IMR-90 (cell line): ENCODE results near the gene PTPRO. TPM values are rescaled to one million over a fixed set of nuclear protein-coding genes. Genes with fewer than 3 reads are reported as not detected.

Experiments used
- ATAC-seq: fragments of 200-7000 bp; cut with Tn5 transposase; 2 replicates; pipeline ENCODE4 v1.9.1; 2020; ENCODE audit warnings: low read depth, mild to moderate bottlenecking, moderate library complexity
- BruUV-seq: library from RNA; stranded (reverse); fragments of 400-500 nt; replicated peaks from 2 replicates; lab custom pipeline; 2021; lab: Mats Ljungman, UMichigan
- CTCF ChIA-PET: fragments of 300-600 bp; formaldehyde crosslinking; extraction: SDS; loops from one replicate; lab custom pipeline; 2021; ENCODE audit warnings: antibody characterized with exemption; lab: Yijun Ruan, JAX
- POLR2A ChIA-PET: fragments of 300-600 bp; sonication (Branson Sonifier 250); formaldehyde crosslinking; loops from one replicate; lab custom pipeline; 2022; ENCODE audit warnings: antibody characterized with exemption; ENCODE audit not compliant: unreplicated experiment; lab: Charles Lee
- DNase-seq: peaks from one replicate; pipeline ENCODE4 v3.0.0; 2013
- H2AFZ ChIP-seq: replicated peaks from 2 replicates; pipeline ENCODE3; 2013; ENCODE audit warnings: low read length, mild to moderate bottlenecking; ENCODE audit not compliant: poor library complexity
- H2AK5ac ChIP-seq: 2 replicates; pipeline ENCODE4 v1.6.1; 2013; ENCODE audit warnings: low read depth, low read length, inconsistent platforms
- H2AK9ac ChIP-seq: replicated peaks from 2 replicates; pipeline ENCODE3; 2013; ENCODE audit warnings: mild to moderate bottlenecking, low read depth, low read length, moderate library complexity; ENCODE audit not compliant: poor library complexity
- H2BK120ac ChIP-seq: 2 replicates; pipeline ENCODE4 v1.6.1; 2013; ENCODE audit warnings: low read depth, low read length, inconsistent platforms
- H2BK15ac ChIP-seq: 3 replicates; pipeline ENCODE4 v1.6.1; 2013; ENCODE audit warnings: low read depth, low read length, inconsistent platforms
- H2BK20ac ChIP-seq: 2 replicates; pipeline ENCODE4 v1.6.1; 2013; ENCODE audit warnings: low read depth, mild to moderate bottlenecking, inconsistent platforms, low read length, moderate library complexity
- H2BK5ac ChIP-seq: 2 replicates; pipeline ENCODE4 v1.6.1; 2013; ENCODE audit warnings: mild to moderate bottlenecking, low read depth, low read length, inconsistent platforms; ENCODE audit not compliant: poor library complexity, severe bottlenecking
- H3K14ac ChIP-seq: replicated peaks from 2 replicates; pipeline ENCODE4 v1.6.1; 2013; ENCODE audit warnings: low read depth, low read length, inconsistent platforms
- H3K18ac ChIP-seq: 2 replicates; pipeline ENCODE4 v1.6.1; 2013; ENCODE audit warnings: low read depth, low read length, control low read depth
- H3K23ac ChIP-seq: 2 replicates; pipeline ENCODE4 v1.6.1; 2013; ENCODE audit warnings: low read depth, low read length, inconsistent platforms
- H3K27ac ChIP-seq: 2 replicates; pipeline ENCODE4 v1.5.1; 2013; ENCODE audit warnings: mild to moderate bottlenecking, control low read depth, low read length; ENCODE audit not compliant: insufficient read depth
- H3K27me3 ChIP-seq: 2 replicates; pipeline ENCODE4 v1.6.1; 2013; ENCODE audit warnings: low read length; ENCODE audit not compliant: control insufficient read depth, insufficient read depth
- H3K36me3 ChIP-seq: 2 replicates; pipeline ENCODE4 v1.6.1; 2013; ENCODE audit warnings: low read length, mixed read lengths; ENCODE audit not compliant: control insufficient read depth, insufficient read depth
- H3K4ac ChIP-seq: 2 replicates; pipeline ENCODE4 v1.6.1; 2013; ENCODE audit warnings: low read depth, low read length, inconsistent platforms
- H3K4me1 ChIP-seq: 2 replicates; pipeline ENCODE4 v1.6.1; 2013; ENCODE audit warnings: low read length, mixed read lengths; ENCODE audit not compliant: control insufficient read depth, insufficient read depth
- H3K4me2 ChIP-seq: 2 replicates; pipeline ENCODE4 v1.6.1; 2013; ENCODE audit warnings: low read depth, mild to moderate bottlenecking, control low read depth, low read length, moderate library complexity
- H3K4me3 ChIP-seq: 2 replicates; pipeline ENCODE4 v1.5.1; 2013; ENCODE audit warnings: low read depth, mild to moderate bottlenecking, control low read depth, low read length, moderate library complexity; ENCODE audit not compliant: insufficient read depth
- H3K56ac ChIP-seq: 2 replicates; pipeline ENCODE4 v1.6.1; 2013; ENCODE audit warnings: low read length, inconsistent platforms; ENCODE audit not compliant: insufficient read depth; ENCODE audit errors: extremely low read depth
- H3K79me1 ChIP-seq, 2 experiments: 2 replicates each; pipeline ENCODE4 v1.6.1; 2013; ENCODE audit warnings: low read length in 2 of 2, inconsistent platforms in 1 of 2, low read depth in 1 of 2
- H3K9ac ChIP-seq: 2 replicates; pipeline ENCODE4 v1.6.1; 2013; ENCODE audit warnings: low read depth, low read length, control low read depth
- H3K9me1 ChIP-seq: 2 replicates; pipeline ENCODE4 v1.6.1; 2013; ENCODE audit warnings: low read length, inconsistent platforms; ENCODE audit not compliant: insufficient read depth
- H3K9me3 ChIP-seq: 2 replicates; pipeline ENCODE4 v1.6.1; 2013; ENCODE audit warnings: low read length; ENCODE audit not compliant: control insufficient read depth, insufficient read depth
- H4K20me1 ChIP-seq: 2 replicates; pipeline ENCODE4 v1.6.1; 2013; ENCODE audit warnings: low read length, inconsistent platforms; ENCODE audit not compliant: insufficient read depth
- H4K5ac ChIP-seq: 2 replicates; pipeline ENCODE4 v1.6.1; 2013; ENCODE audit warnings: mild to moderate bottlenecking, low read depth, low read length, control low read depth
- H4K8ac ChIP-seq, 2 experiments: 2 replicates each; pipeline ENCODE4 v1.6.1; 2013; ENCODE audit warnings: low read depth in 2 of 2, low read length in 2 of 2, control low read depth in 1 of 2, inconsistent platforms in 1 of 2
- H4K91ac ChIP-seq: 2 replicates; pipeline ENCODE4 v1.6.1; 2013; ENCODE audit warnings: low read depth, low read length, inconsistent platforms; ENCODE audit not compliant: insufficient read depth
- BHLHE40 ChIP-seq: fragments of 150-350 bp; IDR thresholded peaks from 2 replicates; pipeline ENCODE4 v1.6.1; 2016; ENCODE audit warnings: mild to moderate bottlenecking, low read depth, low read length
- CHD1 ChIP-seq: IDR thresholded peaks from 2 replicates; pipeline ENCODE4 v1.6.1; 2012; ENCODE audit warnings: low read depth, low read length, improper control_type of control experiment
- ELK1 ChIP-seq: fragments of 150-350 bp; IDR thresholded peaks from 2 replicates; pipeline ENCODE4 v1.6.1; 2016; ENCODE audit warnings: low read depth, mild to moderate bottlenecking, low read length, moderate library complexity, borderline replicate concordance
- FOS ChIP-seq: fragments of 150-350 bp; IDR thresholded peaks from 2 replicates; pipeline ENCODE4 v1.6.1; 2016; ENCODE audit warnings: low read depth, low read length
- MAZ ChIP-seq: IDR thresholded peaks from 2 replicates; pipeline ENCODE4 v1.6.1; 2012; ENCODE audit warnings: low read depth, mild to moderate bottlenecking, low read length, improper control_type of control experiment, moderate library complexity, borderline replicate concordance
- NFE2L2 ChIP-seq: fragments of 150-350 bp; IDR thresholded peaks from 2 replicates; pipeline ENCODE4 v1.6.1; 2016; ENCODE audit warnings: low read depth, mild to moderate bottlenecking, low read length
- RAD21 ChIP-seq: IDR thresholded peaks from 2 replicates; pipeline ENCODE4 v1.6.1; 2012; ENCODE audit warnings: low read length, improper control_type of control experiment
- RCOR1 ChIP-seq: IDR thresholded peaks from 2 replicates; pipeline ENCODE4 v1.6.1; 2012; ENCODE audit warnings: mild to moderate bottlenecking, low read length, improper control_type of control experiment; ENCODE audit not compliant: insufficient replicate concordance
- RFX5 ChIP-seq: IDR thresholded peaks from 2 replicates; pipeline ENCODE4 v1.8.0; 2012; ENCODE audit warnings: low read depth, mild to moderate bottlenecking, low read length, moderate library complexity
- SMC3 ChIP-seq: fragments of 150-350 bp; IDR thresholded peaks from 2 replicates; pipeline ENCODE4 v1.6.1; 2016; ENCODE audit warnings: low read depth, mild to moderate bottlenecking, antibody characterized with exemption, low read length, moderate library complexity
- USF2 ChIP-seq: fragments of 150-350 bp; IDR thresholded peaks from 2 replicates; pipeline ENCODE4 v1.6.1; 2017; ENCODE audit warnings: mild to moderate bottlenecking, antibody characterized with exemption, low read length, low read depth
- WGBS, 2 experiments: methylation state at CpG; one replicate each; pipeline versions ENCODE4 v1.1.5 to v1.1.7; 2013; ENCODE audit warnings: missing lambda C conversion rate in 2 of 2; ENCODE audit not compliant: insufficient read length in 1 of 2; ENCODE audit errors: extremely low coverage in 2 of 2; 5-methylcytosine and 5-hydroxymethylcytosine counted together
- dilution Hi-C: fragments of 300-500 bp; cut with HindIII; formaldehyde crosslinking; loops from one replicate; pipeline ENCODE4 v1.14.3; 2018; ENCODE audit warnings: low sequenced_read_pairs; ENCODE audit not compliant: unreplicated experiment
- in situ Hi-C: fragments of 300-500 bp; cut with MboI; formaldehyde crosslinking; loops from 3 replicates; pipeline ENCODE4 v1.14.3; 2019; ENCODE audit warnings: low sequenced_read_pairs, inconsistent platforms, mixed read lengths
- intact Hi-C: fragments of 100-400 bp; cut with micrococcal nuclease; formaldehyde crosslinking; loops from 2 replicates; pipeline ENCODE4 v1.10.0; 2022
- polyA plus RNA-seq, 3 experiments: library from polyadenylated mRNA; depleted of rRNA; stranded (reverse); fragments of >200 nt; gene quantifications; 2 replicates each; pipeline ENCODE4 v1.2.3, GENCODE V29; 2012; ENCODE audit warnings: low replicate concordance in 1 of 3
- total RNA-seq: library from RNA; depleted of rRNA; stranded (reverse); fragments of >200 nt; gene quantifications from 2 replicates; pipeline ENCODE4 v1.2.3, GENCODE V29; 2012

The PTPRO gene
- total and polyA plus RNA-seq, 2 of the 4 experiments (the other 2 are of a cell fraction): 0.03 to 0.18 TPM

- H4K8ac ChIP-seq: no peak overlapping the region
- no peaks in the 10 kb centered on the region for H3K9me3 ChIP-seq
- no peak overlapping the region for H2BK5ac ChIP-seq
- H2BK20ac ChIP-seq: no peak overlapping the region
- DNase-seq: no peak
- H3K4me3 ChIP-seq: no peak overlapping the region
- H2AK5ac ChIP-seq: no peak overlapping the region
- H3K9ac ChIP-seq: no peak overlapping the region
- no peak for ATAC-seq
- no peak overlapping the region for H2AFZ ChIP-seq
- dilution Hi-C loops (loop anchor here (25.0 kb wide), 1 partner anchor 228 kb away; no protein-coding TSS in a partner anchor), intact Hi-C loops (no loop called here), in situ Hi-C loops (no loop called here)
- WGBS, 2 experiments: no CpG with 5 or more reads among the region's 1 CpG
- H3K4ac ChIP-seq: no peak overlapping the region
- H2BK120ac ChIP-seq: no peak overlapping the region
- H3K56ac ChIP-seq: no peak overlapping the region
- no peak overlapping the region for H3K23ac ChIP-seq
- H3K36me3 ChIP-seq: no peaks in the 10 kb centered on the region
- H2BK15ac ChIP-seq: no peak overlapping the region
- H4K20me1 ChIP-seq: no peaks in the 10 kb centered on the region
- no peak overlapping the region for H3K4me2 ChIP-seq
- H2AK9ac ChIP-seq: no peak overlapping the region
- TF ChIP-seq RAD21 (no peak), NFE2L2 (no peak), RFX5 (no peak), SMC3 (no peak), USF2 (no peak), BHLHE40 (no peak), CHD1 (no peak), RCOR1 (no peak), ELK1 (no peak), MAZ (no peak), FOS (no peak)
- H3K14ac ChIP-seq: no peak overlapping the region
- BruUV-seq: no TSS peak
- H3K27me3 ChIP-seq: no peaks in the 10 kb centered on the region
- H3K4me1 ChIP-seq: no peaks in the 10 kb centered on the region
- H3K79me1 ChIP-seq: no peaks in the 10 kb centered on the region
- no peak overlapping the region for H3K27ac ChIP-seq
- ChIA-PET POLR2A (no interaction called here), CTCF (interaction anchor here (1.4 kb wide), 1 partner anchor 9 kb away, joined by 3 read pairs; no protein-coding TSS in a partner anchor)
- no peaks in the 10 kb centered on the region for H3K9me1 ChIP-seq
- H4K5ac ChIP-seq: no peak overlapping the region
- H3K18ac ChIP-seq: no peak overlapping the region
- no peak overlapping the region for H4K91ac ChIP-seq
Observed at GRCh38 chr12:15608941-15609340, 286.6 kb downstream of the PTPRO start.
